DND-41 (cell line): ENCODE results near the gene ABCG2.
"Not testable (repeated sequence)": the region's sequence is repeated elsewhere in the genome, so short reads cannot be mapped to it uniquely, and the experiment has no call there.

Source experiments
- ATAC-seq: fragments of 200-7000 bp; cut with Tn5 transposase; 3 replicates; pipeline ENCODE4 v1.9.1; 2021; ENCODE audit warnings: low read depth; ENCODE audit not compliant: insufficient read depth
- DNase-seq: peaks from one replicate; pipeline ENCODE4 v3.0.0-alpha.2; 2020
- H2AFZ ChIP-seq: 2 replicates; pipeline ENCODE4 v1.6.0; 2012; ENCODE audit warnings: low read depth, low read length
- H3K27ac ChIP-seq: 2 replicates; pipeline ENCODE4 v1.5.1; 2012; ENCODE audit warnings: low read length, inconsistent platforms
- H3K27me3 ChIP-seq: fragments of 200-600 bp; sonication (generic); 2 replicates; pipeline ENCODE4 v1.6.0; 2012; ENCODE audit warnings: low read length, mild to moderate bottlenecking, inconsistent platforms; ENCODE audit not compliant: insufficient read depth, poor library complexity
- H3K36me3 ChIP-seq: 2 replicates; pipeline ENCODE4 v1.5.1; 2012; ENCODE audit warnings: low read length, inconsistent platforms; ENCODE audit not compliant: insufficient read depth
- H3K4me1 ChIP-seq: 2 replicates; pipeline ENCODE4 v1.5.1; 2012; ENCODE audit warnings: mild to moderate bottlenecking, low read length; ENCODE audit not compliant: insufficient read depth
- H3K4me2 ChIP-seq: 2 replicates; pipeline ENCODE4 v1.6.0; 2012; ENCODE audit warnings: mild to moderate bottlenecking, moderate library complexity, low read length, inconsistent platforms; ENCODE audit not compliant: insufficient read depth
- H3K4me3 ChIP-seq, 2 experiments: fragments of 200-600 bp in 1 of 2; shearing (Covaris generic) in 1 of 2; 2 replicates each; pipeline ENCODE4 v1.5.1; 2012 to 2016; ENCODE audit warnings: inconsistent platforms in 2 of 2, low read length in 2 of 2, mild to moderate bottlenecking in 2 of 2, low read depth in 1 of 2, moderate library complexity in 1 of 2
- H3K79me2 ChIP-seq: 2 replicates; pipeline ENCODE4 v1.6.0; 2012; ENCODE audit warnings: low read length, inconsistent platforms; ENCODE audit not compliant: insufficient read depth
- H3K9ac ChIP-seq: 2 replicates; pipeline ENCODE4 v1.6.0; 2012; ENCODE audit warnings: low read depth, mild to moderate bottlenecking, inconsistent platforms, low read length, moderate library complexity
- H3K9me3 ChIP-seq: 2 replicates; pipeline ENCODE4 v1.5.1; 2012; ENCODE audit warnings: low read length, moderate library complexity, mild to moderate bottlenecking, inconsistent platforms; ENCODE audit not compliant: insufficient read depth, severe bottlenecking
- H4K20me1 ChIP-seq: 2 replicates; pipeline ENCODE4 v1.6.0; 2012; ENCODE audit warnings: low read length; ENCODE audit not compliant: insufficient read depth
- EZH2 ChIP-seq: IDR thresholded peaks from 3 replicates; pipeline ENCODE4 v1.6.1; 2012; ENCODE audit warnings: borderline replicate concordance, low read depth, mild to moderate bottlenecking, moderate library complexity, low read length, inconsistent platforms; ENCODE audit not compliant: severe bottlenecking
- TF ChIP-seq, protein P1 (sequence below): IDR thresholded peaks from 2 replicates; pipeline ENCODE4 v1.5.1; 2012; ENCODE audit warnings: borderline replicate concordance, low read length, moderate library complexity, mild to moderate bottlenecking; ENCODE audit not compliant: poor library complexity, severe bottlenecking; ENCODE audit errors: extremely low read depth

The ABCG2 gene

DNA sequence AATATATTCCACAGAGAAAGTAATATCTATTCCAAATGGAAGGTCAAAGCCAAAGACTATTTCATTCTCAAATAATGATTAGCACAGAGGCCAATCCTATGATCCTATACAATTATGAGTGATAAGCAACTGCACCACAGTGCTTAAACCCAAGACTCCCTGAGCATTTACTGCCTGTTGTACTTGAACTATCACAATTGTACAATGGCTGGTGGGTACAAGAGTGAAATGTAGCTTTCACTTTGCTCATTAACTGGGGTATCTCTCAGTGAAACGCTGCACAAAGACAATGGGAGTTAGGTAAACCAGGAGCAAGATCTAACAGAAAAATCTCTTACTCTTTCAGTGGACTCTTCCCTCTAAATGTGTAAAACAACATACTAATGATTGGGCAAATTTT lies 24.3 kb downstream of the ABCG2 start:
- no peaks in the 10 kb centered on the region for H3K4me1 ChIP-seq
- H3K4me3 ChIP-seq = no peak overlapping the region
- no peak overlapping the region for H3K9ac ChIP-seq
- ATAC-seq = no peak
- H3K27ac ChIP-seq = no peak overlapping the region
- TF ChIP-seq, protein P1, sequence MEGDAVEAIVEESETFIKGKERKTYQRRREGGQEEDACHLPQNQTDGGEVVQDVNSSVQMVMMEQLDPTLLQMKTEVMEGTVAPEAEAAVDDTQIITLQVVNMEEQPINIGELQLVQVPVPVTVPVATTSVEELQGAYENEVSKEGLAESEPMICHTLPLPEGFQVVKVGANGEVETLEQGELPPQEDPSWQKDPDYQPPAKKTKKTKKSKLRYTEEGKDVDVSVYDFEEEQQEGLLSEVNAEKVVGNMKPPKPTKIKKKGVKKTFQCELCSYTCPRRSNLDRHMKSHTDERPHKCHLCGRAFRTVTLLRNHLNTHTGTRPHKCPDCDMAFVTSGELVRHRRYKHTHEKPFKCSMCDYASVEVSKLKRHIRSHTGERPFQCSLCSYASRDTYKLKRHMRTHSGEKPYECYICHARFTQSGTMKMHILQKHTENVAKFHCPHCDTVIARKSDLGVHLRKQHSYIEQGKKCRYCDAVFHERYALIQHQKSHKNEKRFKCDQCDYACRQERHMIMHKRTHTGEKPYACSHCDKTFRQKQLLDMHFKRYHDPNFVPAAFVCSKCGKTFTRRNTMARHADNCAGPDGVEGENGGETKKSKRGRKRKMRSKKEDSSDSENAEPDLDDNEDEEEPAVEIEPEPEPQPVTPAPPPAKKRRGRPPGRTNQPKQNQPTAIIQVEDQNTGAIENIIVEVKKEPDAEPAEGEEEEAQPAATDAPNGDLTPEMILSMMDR = no peak
- TF ChIP-seq EZH2 = no peak
- no peaks in the 10 kb centered on the region for H3K79me2 ChIP-seq
- DNase-seq = no peak
- no peak overlapping the region for H3K4me2 ChIP-seq
- H3K36me3 ChIP-seq = no peaks in the 10 kb centered on the region
- H4K20me1 ChIP-seq = no peaks in the 10 kb centered on the region
- no peaks in the 10 kb centered on the region for H3K9me3 ChIP-seq
- H3K27me3 ChIP-seq = peaks cover 3% of the 10 kb centered on the region
- H2AFZ ChIP-seq = no peak overlapping the region

DNA sequence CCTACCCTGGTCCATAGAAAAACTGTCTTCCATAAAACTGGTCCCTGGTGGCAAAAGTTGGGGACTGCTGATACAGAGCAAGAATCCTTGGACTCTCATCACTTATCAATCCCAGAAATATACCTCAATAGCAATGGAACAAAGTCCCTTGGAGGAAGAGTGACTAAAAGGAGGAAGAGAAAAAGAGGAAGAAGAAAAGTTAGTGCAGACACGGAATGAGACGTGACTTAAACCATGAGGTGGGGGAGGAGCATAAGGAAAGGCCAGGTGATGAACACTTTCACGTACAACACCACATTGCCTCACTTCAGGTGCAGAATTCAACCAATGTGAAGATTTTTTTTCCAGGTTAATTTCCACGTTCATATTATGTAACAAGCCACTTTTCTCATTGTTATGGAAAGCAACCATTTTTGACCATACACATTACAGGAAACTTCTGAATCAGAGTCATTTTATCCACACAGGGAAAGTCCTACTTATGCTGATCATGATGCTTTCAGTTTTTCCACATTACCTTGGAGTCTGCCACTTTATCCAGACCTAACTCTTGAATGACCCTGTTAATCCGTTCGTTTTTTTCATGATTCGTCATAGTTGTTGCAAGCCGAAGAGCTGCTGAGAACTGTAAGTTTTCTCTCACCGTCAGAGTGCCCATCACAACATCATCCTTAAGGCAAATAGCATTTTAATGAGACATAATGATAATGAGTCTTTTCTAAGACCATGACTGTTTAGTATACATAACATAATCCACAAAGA lies 27.7 kb downstream of the ABCG2 start:
- DNase-seq (no peak), ATAC-seq (no peak)
- H4K20me1 ChIP-seq = no peaks in the 10 kb centered on the region
- no peaks in the 10 kb centered on the region for H3K79me2 ChIP-seq
- no peak overlapping the region for H3K4me3 ChIP-seq
- no peaks in the 10 kb centered on the region for H3K27me3 ChIP-seq
- no peaks in the 10 kb centered on the region for H3K4me1 ChIP-seq
- no peak for TF ChIP-seq EZH2
- TF ChIP-seq, protein P1 = no peak
- no peaks in the 10 kb centered on the region for H3K36me3 ChIP-seq
- no peaks in the 10 kb centered on the region for H3K9me3 ChIP-seq
- H3K4me2 ChIP-seq = no peak overlapping the region
- H3K27ac ChIP-seq = no peak overlapping the region
- H3K9ac ChIP-seq = no peak overlapping the region
- H2AFZ ChIP-seq = no peak overlapping the region

DNA sequence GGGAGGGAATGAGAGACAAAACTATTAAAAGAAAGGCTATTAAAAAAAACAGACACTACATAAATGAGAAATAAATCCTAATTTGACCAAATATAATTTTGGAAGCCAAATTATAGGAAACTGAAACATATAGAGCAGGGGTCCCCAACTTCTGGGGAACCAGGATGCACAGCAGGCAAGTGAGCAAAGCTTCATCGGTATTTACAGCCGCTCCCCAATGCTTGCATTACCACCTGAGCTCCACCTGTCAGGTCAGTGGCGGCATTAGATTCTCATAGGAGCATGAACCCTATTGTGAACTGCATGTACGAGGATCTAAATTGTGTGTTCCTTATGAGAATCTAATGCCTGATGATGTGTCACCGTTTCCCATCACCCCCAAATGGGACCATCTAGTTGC lies 28.4 kb downstream of the ABCG2 start:
- Histone ChIP-seq H3K4me3 (no peak overlapping the region), H3K9me3 (no peaks in the 10 kb centered on the region), H3K27me3 (no peaks in the 10 kb centered on the region), H3K79me2 (no peaks in the 10 kb centered on the region), H3K36me3 (no peaks in the 10 kb centered on the region), H4K20me1 (no peaks in the 10 kb centered on the region), H3K27ac (no peak overlapping the region), H3K9ac (no peak overlapping the region), H2AFZ (no peak overlapping the region), H3K4me2 (no peak overlapping the region), H3K4me1 (no peaks in the 10 kb centered on the region)
- no peak for DNase-seq
- TF ChIP-seq EZH2 = no peak
- TF ChIP-seq, protein P1 = no peak
- ATAC-seq = no peak

DNA sequence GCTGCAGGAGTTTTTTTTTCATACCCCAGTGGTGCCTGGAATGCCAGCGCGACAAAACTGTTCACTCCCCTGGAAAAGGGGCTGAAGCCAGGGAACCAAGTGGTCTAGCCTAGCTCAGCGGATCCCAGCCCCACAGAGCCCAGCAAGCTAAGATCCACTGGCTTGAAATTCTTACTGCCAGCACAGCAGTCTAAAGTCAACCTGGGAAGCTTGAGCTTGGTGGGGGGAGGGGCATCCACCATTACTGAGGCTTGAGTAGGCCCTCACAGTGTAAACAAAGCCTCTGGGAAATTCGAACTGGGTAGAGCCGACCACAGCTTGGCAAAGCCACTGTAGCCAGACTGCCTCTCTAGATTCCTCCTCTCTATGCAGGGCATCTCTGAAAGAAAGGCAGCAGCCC lies 36.2 kb downstream of the ABCG2 start:
- H3K27me3 ChIP-seq, H3K27ac ChIP-seq, H3K9ac ChIP-seq, H3K79me2 ChIP-seq, H3K4me2 ChIP-seq, H4K20me1 ChIP-seq, H2AFZ ChIP-seq, ATAC-seq, DNase-seq, H3K4me3 ChIP-seq, H3K36me3 ChIP-seq, H3K4me1 ChIP-seq: not testable (repeated sequence)
- H3K9me3 ChIP-seq = peaks cover 17% of the 10 kb centered on the region
